Thoracic aorta (tissue), 2 donors: Measurements from ENCODE around the gene PLXNA1. TPM values are rescaled to one million over a fixed set of nuclear protein-coding genes. Genes with fewer than 3 reads are reported as not detected.

ENCODE experiments used
- ATAC-seq: fragments of 150-250 bp; one replicate; pipeline ENCODE4 v1.8.0; 2017; ENCODE audit warnings: low read depth; ENCODE audit not compliant: insufficient number of reproducible peaks, low FRiP score
- DNase-seq: peaks from one replicate; pipeline ENCODE4 v3.0.0-alpha.2; 2020; ENCODE audit warnings: low spot score
- H3K27ac ChIP-seq, 2 donors: fragments of 200-600 bp; sonication (generic); 1 replicate in 1 of 2; 2 replicates in 1 of 2; pipeline ENCODE4 v1.5.1; 2016; ENCODE audit warnings: mild to moderate bottlenecking in 2 of 2, moderate library complexity in 2 of 2
- H3K27me3 ChIP-seq: fragments of 200-600 bp; sonication (generic); replicated peaks from 2 replicates; pipeline ENCODE4 v1.6.0; 2016; ENCODE audit warnings: mild to moderate bottlenecking; ENCODE audit not compliant: insufficient read depth
- H3K36me3 ChIP-seq: fragments of 200-600 bp; sonication (generic); one replicate; pipeline ENCODE4 v1.5.1; 2016
- H3K4me1 ChIP-seq, 2 donors: fragments of 200-600 bp; sonication (generic); 1 replicate in 1 of 2; 2 replicates in 1 of 2; pipeline versions ENCODE4 v1.5.1 to v1.6.0; 2016; ENCODE audit warnings: low read depth in 2 of 2, mild to moderate bottlenecking in 1 of 2; ENCODE audit not compliant: control insufficient read depth in 1 of 2
- H3K4me3 ChIP-seq: fragments of 200-600 bp; sonication (generic); 2 replicates; pipeline ENCODE4 v1.5.1; 2016; ENCODE audit warnings: mild to moderate bottlenecking
- H3K9me3 ChIP-seq: fragments of 200-600 bp; sonication (generic); 2 replicates; pipeline ENCODE4 v1.5.1; 2016
- total RNA-seq, 2 donors: library from RNA; depleted of rRNA; stranded (reverse); fragments of >200 nt; gene quantifications; one replicate each; pipeline versions ENCODE4 v1.1.0 to v1.2.3, GENCODE V29; 2016
- TF ChIP-seq, protein P1 (sequence below): fragments of 200-600 bp; sonication (generic); IDR thresholded peaks from one replicate; pipeline ENCODE4 v1.5.1; 2019; ENCODE audit warnings: antibody characterized with exemption

PLXNA1 gene
- total RNA-seq, 2 donors from 2014 or later: 70.1 to 102 TPM

DNA sequence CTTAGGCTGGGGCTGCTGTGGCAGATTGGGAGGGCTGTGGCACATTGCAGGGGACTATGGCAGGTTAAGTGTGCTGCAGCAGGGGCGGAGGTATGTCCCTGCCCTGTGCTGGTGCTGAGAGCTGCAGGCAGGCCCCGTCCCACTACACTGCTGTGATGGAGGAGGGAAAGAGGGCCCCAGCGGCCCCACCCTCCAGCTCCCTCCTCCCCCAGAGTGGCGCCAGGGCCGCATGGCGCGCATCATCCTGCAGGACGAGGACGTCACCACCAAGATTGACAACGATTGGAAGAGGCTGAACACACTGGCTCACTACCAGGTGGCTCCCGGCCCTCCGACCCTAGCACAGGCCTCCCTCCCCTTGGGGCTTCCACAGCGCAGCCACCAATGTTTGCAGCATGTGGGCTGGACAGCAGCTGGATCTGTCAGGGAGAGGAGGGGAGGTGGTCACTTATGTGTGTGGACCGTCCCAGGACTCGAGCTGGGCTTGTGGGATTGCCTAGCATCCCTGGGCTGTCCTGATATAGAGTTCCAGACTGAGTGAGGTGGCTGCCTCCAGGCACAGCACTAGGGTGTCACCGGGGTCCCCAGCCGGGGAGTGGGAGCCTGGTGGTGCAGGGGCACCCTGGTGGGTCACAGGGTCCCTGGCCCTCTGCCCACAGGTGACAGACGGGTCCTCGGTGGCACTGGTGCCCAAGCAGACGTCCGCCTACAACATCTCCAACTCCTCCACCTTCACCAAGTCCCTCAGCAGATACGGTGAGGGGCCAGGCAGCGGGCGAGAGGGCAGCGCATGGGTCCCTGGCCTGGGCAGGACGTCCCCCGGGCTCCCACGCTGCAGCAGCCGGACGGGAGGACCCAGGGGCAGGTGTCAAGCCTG lies 46.1 kb downstream of the PLXNA1 start:
- Histone ChIP-seq H3K27ac (no peak overlapping the region), H3K4me3 (no peak overlapping the region), H3K36me3 (peaks cover 61% of the 10 kb centered on the region), H3K27me3 (no peaks in the 10 kb centered on the region), H3K9me3 (no peaks in the 10 kb centered on the region), H3K4me1 (no peaks in the 10 kb centered on the region)
- ATAC-seq: no peak
- DNase-seq: no peak
- TF ChIP-seq, protein P1, sequence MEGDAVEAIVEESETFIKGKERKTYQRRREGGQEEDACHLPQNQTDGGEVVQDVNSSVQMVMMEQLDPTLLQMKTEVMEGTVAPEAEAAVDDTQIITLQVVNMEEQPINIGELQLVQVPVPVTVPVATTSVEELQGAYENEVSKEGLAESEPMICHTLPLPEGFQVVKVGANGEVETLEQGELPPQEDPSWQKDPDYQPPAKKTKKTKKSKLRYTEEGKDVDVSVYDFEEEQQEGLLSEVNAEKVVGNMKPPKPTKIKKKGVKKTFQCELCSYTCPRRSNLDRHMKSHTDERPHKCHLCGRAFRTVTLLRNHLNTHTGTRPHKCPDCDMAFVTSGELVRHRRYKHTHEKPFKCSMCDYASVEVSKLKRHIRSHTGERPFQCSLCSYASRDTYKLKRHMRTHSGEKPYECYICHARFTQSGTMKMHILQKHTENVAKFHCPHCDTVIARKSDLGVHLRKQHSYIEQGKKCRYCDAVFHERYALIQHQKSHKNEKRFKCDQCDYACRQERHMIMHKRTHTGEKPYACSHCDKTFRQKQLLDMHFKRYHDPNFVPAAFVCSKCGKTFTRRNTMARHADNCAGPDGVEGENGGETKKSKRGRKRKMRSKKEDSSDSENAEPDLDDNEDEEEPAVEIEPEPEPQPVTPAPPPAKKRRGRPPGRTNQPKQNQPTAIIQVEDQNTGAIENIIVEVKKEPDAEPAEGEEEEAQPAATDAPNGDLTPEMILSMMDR: no peak

DNA sequence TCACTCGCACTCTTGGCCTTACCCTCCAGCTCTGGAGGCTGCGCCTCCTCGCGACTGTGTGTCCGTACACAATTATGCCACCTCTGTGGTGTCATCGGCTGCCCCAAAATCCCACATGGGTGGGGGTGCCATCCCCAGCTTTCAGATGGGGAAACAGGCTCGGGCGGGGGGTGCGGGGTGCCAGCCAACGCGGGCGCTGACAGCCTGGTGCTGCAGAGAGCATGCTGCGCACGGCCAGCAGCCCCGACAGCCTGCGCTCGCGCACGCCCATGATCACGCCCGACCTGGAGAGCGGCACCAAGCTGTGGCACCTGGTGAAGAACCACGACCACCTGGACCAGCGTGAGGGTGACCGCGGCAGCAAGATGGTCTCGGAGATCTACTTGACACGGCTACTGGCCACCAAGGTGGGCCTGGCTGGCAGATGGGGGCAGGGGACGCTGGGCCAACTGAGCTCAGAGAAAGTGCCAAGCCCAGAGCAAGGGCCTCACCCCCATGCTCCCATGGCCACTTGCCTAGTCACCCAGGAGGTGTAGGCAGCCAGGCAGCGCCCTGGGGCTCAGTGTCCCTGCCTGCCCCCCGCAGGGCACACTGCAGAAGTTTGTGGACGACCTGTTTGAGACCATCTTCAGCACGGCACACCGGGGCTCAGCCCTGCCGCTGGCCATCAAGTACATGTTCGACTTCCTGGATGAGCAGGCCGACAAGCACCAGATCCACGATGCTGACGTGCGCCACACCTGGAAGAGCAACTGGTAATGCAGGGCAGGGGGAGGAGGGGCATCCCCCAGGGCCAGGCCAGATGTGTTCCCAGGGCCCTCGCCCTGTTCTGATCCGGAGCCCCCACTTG lies 47.0 kb downstream of the PLXNA1 start:
- H3K9me3 ChIP-seq: no peaks in the 10 kb centered on the region
- H3K27ac ChIP-seq: no peak overlapping the region
- H3K36me3 ChIP-seq: peaks cover 54% of the 10 kb centered on the region
- DNase-seq (no peak), ATAC-seq (no peak)
- H3K27me3 ChIP-seq: no peaks in the 10 kb centered on the region
- H3K4me1 ChIP-seq: no peaks in the 10 kb centered on the region
- TF ChIP-seq, protein P1: no peak
- H3K4me3 ChIP-seq: no peak overlapping the region

DNA sequence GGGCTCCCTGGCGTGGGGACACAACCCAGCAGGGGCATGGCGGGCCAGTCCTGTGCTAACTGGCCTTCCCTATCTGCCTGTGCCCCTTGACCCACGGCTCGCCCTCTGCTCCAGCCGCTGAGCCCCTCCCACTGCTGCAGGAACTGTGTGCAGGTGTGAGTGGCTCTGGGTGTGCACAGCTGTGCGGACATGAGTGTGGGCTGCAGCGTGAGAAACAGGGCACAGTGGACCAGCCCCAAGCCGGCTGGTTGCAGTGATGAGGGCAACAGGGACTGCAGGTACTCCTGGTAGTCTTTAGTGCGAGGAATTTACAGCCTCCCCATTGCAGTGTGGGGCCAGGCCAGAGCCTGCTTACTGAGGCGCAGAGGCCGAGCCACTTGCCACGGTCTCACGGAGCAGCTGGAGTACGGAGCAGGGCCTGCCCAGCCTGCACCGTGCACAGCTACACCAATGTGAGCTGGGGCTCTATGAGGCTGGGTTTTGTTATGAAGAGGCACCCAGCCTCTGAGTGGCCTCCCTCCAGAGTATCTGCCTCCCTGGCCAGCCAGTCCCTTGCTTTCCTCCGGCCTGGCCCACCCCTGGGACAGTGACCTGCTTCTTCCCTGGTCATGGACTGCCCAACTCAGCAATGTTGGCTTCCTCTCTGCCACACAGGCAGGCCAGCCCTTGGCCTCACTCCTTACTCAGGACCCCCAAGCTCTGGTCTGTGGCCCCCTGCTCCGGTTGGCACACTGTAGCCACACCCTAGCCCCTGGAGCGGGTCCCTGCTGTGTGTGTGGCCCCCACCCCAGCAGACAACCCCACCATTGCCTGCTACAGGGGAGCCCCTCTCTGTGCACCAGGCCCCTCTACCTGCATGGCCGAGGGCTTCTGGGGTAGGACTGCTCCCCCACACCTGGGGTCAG lies 47.8 kb downstream of the PLXNA1 start:
- Histone ChIP-seq H3K36me3 (peaks cover 52% of the 10 kb centered on the region), H3K4me3 (no peak overlapping the region), H3K4me1 (peaks cover 3 to 7% of the 10 kb centered on the region in 2 donors), H3K27ac (no peak overlapping the region), H3K27me3 (no peaks in the 10 kb centered on the region), H3K9me3 (no peaks in the 10 kb centered on the region)
- no peak for ATAC-seq
- DNase-seq: no peak
- TF ChIP-seq, protein P1: no peak

DNA sequence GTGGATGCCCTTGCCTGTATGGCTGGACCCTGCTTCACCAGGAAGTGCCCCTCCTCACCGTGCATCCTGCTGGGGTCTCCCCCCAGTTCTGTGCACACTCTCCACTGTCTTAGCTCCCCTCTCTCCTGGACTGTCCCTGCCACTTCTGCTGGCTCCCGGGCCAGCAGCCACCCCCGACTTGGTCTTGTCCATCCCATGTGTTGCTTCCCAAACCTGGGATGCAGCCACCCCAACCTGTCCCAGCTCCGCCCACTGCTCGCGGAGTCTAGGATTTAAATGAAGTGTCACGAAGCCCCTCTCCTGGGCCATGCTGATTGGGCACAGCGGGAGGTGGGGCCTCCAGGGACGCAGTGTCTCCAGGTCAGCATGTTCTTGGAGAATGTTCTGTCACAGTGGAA lies 48.5 kb downstream of the PLXNA1 start:
- ATAC-seq: no peak
- TF ChIP-seq, protein P1: no peak
- peaks cover 52% of the 10 kb centered on the region for H3K36me3 ChIP-seq

More for the DNA sequence above, 48.5 kb downstream of the PLXNA1 start:
- Histone ChIP-seq H3K9me3 (no peaks in the 10 kb centered on the region), H3K27ac (no peak overlapping the region), H3K27me3 (no peaks in the 10 kb centered on the region), H3K4me1 (peaks cover 3 to 7% of the 10 kb centered on the region in 2 donors), H3K4me3 (no peak overlapping the region)
- DNase-seq: no peak
